Panc1 (cell line): ENCODE measurements around the gene TTLL11.

Experiments used
- CTCF ChIP-seq: fragments of 450-650 bp; IDR thresholded peaks from 2 replicates; pipeline ENCODE4 v1.5.1; 2017; ENCODE audit warnings: mild to moderate bottlenecking
- SIN3A ChIP-seq: IDR thresholded peaks from 2 replicates; pipeline ENCODE4 v1.6.1; 2012; ENCODE audit warnings: low read depth, mild to moderate bottlenecking, low read length, moderate library complexity, borderline replicate concordance; ENCODE audit not compliant: insufficient read depth

- TF ChIP-seq CTCF (no peak), SIN3A (no peak)
These were observed 218.6 kb downstream of the TTLL11 start for GRCh38 chr9:121874524-121874923.
